Coronary artery (tissue), 2 donors: ENCODE results near the gene KCNQ4.

ENCODE experiments used
- DNase-seq: peaks from one replicate; pipeline ENCODE4 v3.0.0-alpha.2; 2017; ENCODE audit warnings: low spot score
- H3K27ac ChIP-seq, 2 donors: fragments of 200-600 bp; sonication (generic); one replicate each; pipeline ENCODE4 v1.5.1; 2016 to 2019
- H3K4me3 ChIP-seq: fragments of 200-600 bp; sonication (generic); 2 replicates; pipeline ENCODE4 v1.5.1; 2016; ENCODE audit warnings: mild to moderate bottlenecking, moderate library complexity
- TF ChIP-seq, protein P1 (sequence below): fragments of 200-600 bp; sonication (generic); IDR thresholded peaks from one replicate; pipeline ENCODE4 v1.5.1; 2019; ENCODE audit warnings: antibody characterized with exemption

KCNQ4 gene

GRCh38 chr1:40803447-40803846, 19.9 kb downstream of the KCNQ4 start:
- peak overlapping the region; percentile 78 to 91 for H3K27ac ChIP-seq
- TF ChIP-seq, protein P1, sequence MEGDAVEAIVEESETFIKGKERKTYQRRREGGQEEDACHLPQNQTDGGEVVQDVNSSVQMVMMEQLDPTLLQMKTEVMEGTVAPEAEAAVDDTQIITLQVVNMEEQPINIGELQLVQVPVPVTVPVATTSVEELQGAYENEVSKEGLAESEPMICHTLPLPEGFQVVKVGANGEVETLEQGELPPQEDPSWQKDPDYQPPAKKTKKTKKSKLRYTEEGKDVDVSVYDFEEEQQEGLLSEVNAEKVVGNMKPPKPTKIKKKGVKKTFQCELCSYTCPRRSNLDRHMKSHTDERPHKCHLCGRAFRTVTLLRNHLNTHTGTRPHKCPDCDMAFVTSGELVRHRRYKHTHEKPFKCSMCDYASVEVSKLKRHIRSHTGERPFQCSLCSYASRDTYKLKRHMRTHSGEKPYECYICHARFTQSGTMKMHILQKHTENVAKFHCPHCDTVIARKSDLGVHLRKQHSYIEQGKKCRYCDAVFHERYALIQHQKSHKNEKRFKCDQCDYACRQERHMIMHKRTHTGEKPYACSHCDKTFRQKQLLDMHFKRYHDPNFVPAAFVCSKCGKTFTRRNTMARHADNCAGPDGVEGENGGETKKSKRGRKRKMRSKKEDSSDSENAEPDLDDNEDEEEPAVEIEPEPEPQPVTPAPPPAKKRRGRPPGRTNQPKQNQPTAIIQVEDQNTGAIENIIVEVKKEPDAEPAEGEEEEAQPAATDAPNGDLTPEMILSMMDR: no peak
- DNase-seq: no peak
- H3K4me3 ChIP-seq: no peak overlapping the region

- TF ChIP-seq, protein P1: no peak
- no peak for DNase-seq
- no peak overlapping the region for H3K4me3 ChIP-seq
- peak overlapping the region in 1 of 2 donors; percentile 91 for H3K27ac ChIP-seq
These were observed 20.3 kb downstream of the KCNQ4 start for GRCh38 chr1:40803902-40804301.

- TF ChIP-seq, protein P1: no peak
- Histone ChIP-seq H3K4me3 (peak overlapping the region; percentile 24), H3K27ac (peak overlapping the region; percentile 76 to 83)
- DNase-seq: no peak
These were observed 22.7 kb downstream of the KCNQ4 start for GRCh38 chr1:40806240-40806639.

GRCh38 chr1:40806731-40807695, 23.4 kb downstream of the KCNQ4 start:
- peak; percentile 84 for DNase-seq

GRCh38 chr1:40808002-40808401, 24.4 kb downstream of the KCNQ4 start:
- TF ChIP-seq, protein P1: no peak
- DNase-seq: no peak
- peak overlapping the region; percentile 76 to 83 for H3K27ac ChIP-seq
- no peak overlapping the region for H3K4me3 ChIP-seq

More at GRCh38 chr1:40806731-40807695, 23.4 kb downstream of the KCNQ4 start:
- H3K27ac ChIP-seq: peak overlapping the region; percentile 76 to 83
- TF ChIP-seq, protein P1: no peak
- peak overlapping the region; percentile 24 for H3K4me3 ChIP-seq

DNA sequence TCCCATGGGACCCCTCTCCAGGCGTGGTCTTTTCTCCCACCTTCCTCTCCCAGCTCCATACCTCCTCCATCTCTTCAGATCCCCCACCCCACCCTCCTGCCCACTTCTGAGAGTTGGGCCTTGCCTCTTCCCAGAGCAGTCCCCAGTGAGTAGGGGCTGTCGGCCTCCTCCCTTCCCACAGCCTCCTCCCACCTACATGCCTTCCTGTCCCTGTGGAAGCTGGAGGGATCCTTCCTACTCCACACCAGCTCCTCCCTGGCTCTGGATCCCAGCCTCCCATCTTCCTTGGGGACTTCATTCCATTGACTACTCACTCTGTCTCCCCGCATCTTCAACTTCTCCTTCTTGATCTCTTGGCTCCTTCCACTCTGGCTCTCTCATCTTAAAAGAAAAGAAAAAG, 24.9 kb downstream of the KCNQ4 start:
- no peak for DNase-seq

More for the DNA sequence above, 24.9 kb downstream of the KCNQ4 start:
- H3K27ac ChIP-seq: peak overlapping the region; percentile 76 to 83
- H3K4me3 ChIP-seq: no peak overlapping the region
- TF ChIP-seq, protein P1: no peak
